GM12872 (cell line): ENCODE measurements around the gene ADAMTS2.

Source experiments
- CTCF ChIP-seq: IDR thresholded peaks from 3 replicates; pipeline ENCODE4 v1.5.1; 2011; ENCODE audit warnings: low read depth, mild to moderate bottlenecking, low read length, moderate library complexity; ENCODE audit not compliant: insufficient read depth

ADAMTS2 gene

GRCh38 chr5:179250561-179251225 lies 94.6 kb downstream of the ADAMTS2 start:
- no peak for TF ChIP-seq CTCF

GRCh38 chr5:179246227-179246626 lies 99.0 kb downstream of the ADAMTS2 start:
- TF ChIP-seq CTCF = no peak

GRCh38 chr5:179245031-179245430 lies 100.2 kb downstream of the ADAMTS2 start:
- TF ChIP-seq CTCF = no peak

- no peak for TF ChIP-seq CTCF
Observed at GRCh38 chr5:179244044-179244443, 101.2 kb downstream of the ADAMTS2 start.

- TF ChIP-seq CTCF = no peak
Observed at GRCh38 chr5:179243333-179243732, 101.9 kb downstream of the ADAMTS2 start.

- no peak for TF ChIP-seq CTCF
Observed at GRCh38 chr5:179242676-179243075, 102.6 kb downstream of the ADAMTS2 start.

- TF ChIP-seq CTCF = no peak
Observed at GRCh38 chr5:179241764-179242370, 103.4 kb downstream of the ADAMTS2 start.
